ENCODE results near the gene DOCK9.
"Not testable (repeated sequence)": the region's sequence is repeated elsewhere in the genome, so short reads cannot be mapped to it uniquely, and the experiment has no call there.

The DOCK9 gene

DNA sequence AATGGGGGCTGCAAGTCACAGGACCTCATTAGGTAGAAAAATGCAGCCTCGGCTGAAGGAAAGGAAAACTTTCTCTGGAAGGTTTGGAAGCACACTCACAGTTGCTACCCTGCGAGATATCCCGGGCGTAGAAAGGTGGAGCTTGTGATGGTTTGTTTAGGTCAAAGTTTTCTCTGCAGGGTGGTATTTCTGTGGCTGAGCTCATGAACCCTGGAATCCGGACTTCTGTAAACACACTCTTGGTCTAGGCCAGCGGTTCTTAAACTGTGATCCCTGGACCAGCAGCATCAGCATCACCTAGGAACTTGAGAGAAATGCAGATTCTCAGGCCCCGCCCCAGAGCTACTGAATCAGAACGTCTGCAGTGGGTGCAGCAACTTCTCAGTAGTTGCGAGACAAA lies 222.1 kb downstream of the DOCK9 start:
- no peak for DNase-seq (ENCODE audit: low read depth in 2 of 2)
- TF ChIP-seq, protein P1, sequence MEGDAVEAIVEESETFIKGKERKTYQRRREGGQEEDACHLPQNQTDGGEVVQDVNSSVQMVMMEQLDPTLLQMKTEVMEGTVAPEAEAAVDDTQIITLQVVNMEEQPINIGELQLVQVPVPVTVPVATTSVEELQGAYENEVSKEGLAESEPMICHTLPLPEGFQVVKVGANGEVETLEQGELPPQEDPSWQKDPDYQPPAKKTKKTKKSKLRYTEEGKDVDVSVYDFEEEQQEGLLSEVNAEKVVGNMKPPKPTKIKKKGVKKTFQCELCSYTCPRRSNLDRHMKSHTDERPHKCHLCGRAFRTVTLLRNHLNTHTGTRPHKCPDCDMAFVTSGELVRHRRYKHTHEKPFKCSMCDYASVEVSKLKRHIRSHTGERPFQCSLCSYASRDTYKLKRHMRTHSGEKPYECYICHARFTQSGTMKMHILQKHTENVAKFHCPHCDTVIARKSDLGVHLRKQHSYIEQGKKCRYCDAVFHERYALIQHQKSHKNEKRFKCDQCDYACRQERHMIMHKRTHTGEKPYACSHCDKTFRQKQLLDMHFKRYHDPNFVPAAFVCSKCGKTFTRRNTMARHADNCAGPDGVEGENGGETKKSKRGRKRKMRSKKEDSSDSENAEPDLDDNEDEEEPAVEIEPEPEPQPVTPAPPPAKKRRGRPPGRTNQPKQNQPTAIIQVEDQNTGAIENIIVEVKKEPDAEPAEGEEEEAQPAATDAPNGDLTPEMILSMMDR (IDR thresholded peaks at IDR 0.05; ENCODE audit: low read depth, low read length) = no peak
- no peak overlapping the region for H3K4me3 ChIP-seq (replicated peaks in 1 of 2; ENCODE audit: low read depth in 2 of 2, low read length in 2 of 2)

DNA sequence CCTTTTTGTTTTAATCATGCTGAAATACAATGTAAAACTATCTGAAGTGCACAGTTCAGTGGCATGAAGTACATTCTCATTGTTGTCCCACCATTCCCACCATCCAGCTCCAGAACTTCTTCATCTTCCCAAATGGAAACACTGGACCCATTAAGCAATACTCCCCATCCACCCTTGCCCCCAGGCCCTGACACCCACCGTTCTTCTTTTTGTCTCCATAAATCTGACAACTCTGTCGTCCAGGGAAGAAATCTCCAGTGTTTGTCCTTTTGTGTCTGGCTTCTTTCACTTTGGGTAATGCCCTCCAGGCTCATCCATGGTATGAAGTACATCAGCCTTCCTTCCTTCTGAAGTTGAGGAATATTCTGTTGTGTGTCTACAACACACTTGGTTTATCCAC lies 222.7 kb downstream of the DOCK9 start:
- no peak overlapping the region for H3K4me3 ChIP-seq (replicated peaks in 1 of 2; ENCODE audit: low read depth in 2 of 2, low read length in 2 of 2)
- DNase-seq (ENCODE audit: low read depth in 2 of 2) = no peak
- TF ChIP-seq, protein P1 (IDR thresholded peaks at IDR 0.05; ENCODE audit: low read depth, low read length) = no peak

DNA sequence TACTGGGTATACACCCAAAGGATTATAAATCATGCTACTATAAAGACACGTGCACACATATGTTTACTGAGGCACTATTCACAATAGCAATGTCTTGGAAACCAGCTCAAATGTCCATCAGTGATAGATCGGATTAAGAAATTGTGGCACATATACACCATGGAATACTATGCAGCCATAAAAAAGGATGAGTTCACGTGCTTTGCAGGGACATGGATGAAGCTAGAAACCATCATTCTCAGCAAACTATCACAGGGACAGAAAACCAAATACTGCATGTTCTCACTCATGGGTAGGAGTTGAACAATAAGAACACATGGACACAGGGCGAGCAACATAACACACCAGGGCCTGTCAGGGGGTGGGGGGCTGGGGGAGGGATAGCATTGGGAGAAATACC lies 223.4 kb downstream of the DOCK9 start:
- not testable (repeated sequence) for DNase-seq (ENCODE audit: low read depth in 2 of 2); H3K4me3 ChIP-seq (replicated peaks in 1 of 2; ENCODE audit: low read depth in 2 of 2, low read length in 2 of 2)

DNA sequence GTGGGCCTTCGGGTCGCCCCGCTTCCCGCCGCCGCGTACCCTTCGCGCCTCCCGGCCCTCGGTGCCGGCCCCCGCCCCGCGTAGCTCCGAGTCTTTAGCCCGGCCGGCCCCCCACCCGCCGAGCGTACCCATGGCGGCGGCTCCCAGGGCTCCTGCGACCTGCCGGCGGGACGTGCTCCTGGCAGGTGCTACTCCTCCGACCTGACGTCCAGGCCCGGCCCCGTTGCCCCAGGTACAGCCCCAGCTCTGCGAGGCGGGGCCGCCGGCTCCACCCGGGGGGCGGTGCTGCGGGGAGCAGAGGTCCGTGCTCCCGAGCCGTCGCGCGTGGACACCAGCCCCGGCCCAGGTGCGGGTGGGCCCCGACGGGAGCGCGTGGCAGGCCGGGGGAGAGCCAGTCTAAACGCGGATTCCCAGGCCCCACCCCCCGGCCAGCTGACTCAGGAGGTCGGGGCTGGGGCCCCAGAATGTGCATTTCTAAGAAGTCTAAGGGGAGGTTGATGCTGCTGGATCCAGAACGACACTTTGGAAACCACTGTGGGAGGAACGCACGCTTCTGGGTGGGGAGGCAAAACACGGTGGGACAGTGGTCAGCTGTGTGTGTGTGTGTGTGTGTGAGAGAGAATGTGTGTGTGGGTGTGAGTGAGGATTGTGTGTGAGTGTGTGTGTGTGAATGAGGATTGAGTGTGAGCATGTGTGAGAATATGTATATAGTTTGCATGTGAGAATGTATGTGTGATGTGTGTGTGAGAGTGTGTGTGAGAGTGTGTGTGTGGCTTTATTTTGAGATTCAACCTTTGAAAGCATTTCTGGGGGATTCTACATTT lies 225.2 kb downstream of the DOCK9 start, which contains the start of gene SLC15A1:
Gene SLC15A1 (minus strand): TSS at position 206 of the 824 bp plus-strand sequence. CDS start 74 bp downstream, at position 132.
- DNase-seq (ENCODE audit: low read depth in 2 of 2) = no peak
- TF ChIP-seq, protein P1 (IDR thresholded peaks at IDR 0.05; ENCODE audit: low read depth, low read length) = no peak
- H3K4me3 ChIP-seq (replicated peaks in 1 of 2; ENCODE audit: low read depth in 2 of 2, low read length in 2 of 2) = peak within 1 kb of the TSS; percentile 28 to 36

DNA sequence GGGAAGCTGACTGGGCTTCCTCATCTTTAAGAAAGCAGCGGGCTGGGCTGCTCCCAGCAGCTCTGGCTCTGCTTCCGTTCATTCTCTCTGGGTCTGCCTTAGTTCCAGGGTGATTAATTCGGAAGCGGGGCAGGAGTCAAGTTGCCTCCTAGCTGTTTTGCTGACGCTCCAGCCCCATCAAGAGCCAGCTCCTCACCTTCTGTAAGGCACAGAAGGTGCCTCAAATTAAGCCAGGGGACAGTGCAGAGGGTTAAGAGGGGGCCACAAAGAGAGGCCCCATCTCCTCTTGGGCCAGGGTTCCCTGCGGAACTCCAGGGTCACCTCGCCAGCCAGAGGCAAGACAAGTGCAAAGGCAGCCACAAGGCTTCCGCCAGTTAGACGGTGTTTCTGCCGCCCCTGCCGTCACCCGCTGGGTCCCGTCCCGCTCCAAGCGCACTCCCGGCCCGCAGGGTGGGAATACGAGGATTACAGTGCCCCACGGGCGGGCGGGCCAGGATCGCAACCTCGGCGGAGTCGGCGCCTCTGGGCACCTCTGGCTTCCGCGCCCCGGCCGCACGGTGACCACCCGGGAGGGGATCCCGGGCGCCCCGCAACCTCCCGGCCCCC lies 225.9 kb downstream of the DOCK9 start:
- TF ChIP-seq, protein P1 (IDR thresholded peaks at IDR 0.05; ENCODE audit: low read depth, low read length) = no peak
- H3K4me3 ChIP-seq (replicated peaks in 1 of 2; ENCODE audit: low read depth in 2 of 2, low read length in 2 of 2) = peak overlapping the region; percentile 28 to 36
- peak; percentile 38 to 42 for DNase-seq (ENCODE audit: low read depth in 2 of 2)

DNA sequence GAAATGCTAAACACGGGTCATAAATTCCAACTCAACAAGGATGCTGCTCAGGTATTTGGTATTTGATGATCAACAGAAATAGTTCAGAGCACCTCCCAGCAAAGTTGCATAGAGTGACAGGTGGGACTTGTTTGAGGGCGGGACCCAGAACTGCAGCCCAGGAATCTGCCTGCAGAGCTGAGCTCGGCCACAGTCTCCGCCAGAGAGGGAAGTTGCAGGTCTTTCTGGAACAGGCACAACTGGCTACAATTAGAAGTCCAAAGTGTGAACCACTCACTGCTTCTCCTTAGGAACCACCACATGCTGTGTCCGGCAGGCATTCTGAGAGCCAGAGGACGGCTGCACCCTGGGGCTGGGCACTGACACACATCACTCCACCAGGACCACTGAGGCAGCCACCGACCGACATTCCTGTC lies 226.5 kb downstream of the DOCK9 start:
- TF ChIP-seq, protein P1 (IDR thresholded peaks at IDR 0.05; ENCODE audit: low read depth, low read length) = no peak
- H3K4me3 ChIP-seq (replicated peaks in 1 of 2; ENCODE audit: low read depth in 2 of 2, low read length in 2 of 2) = no peak overlapping the region
- DNase-seq (ENCODE audit: low read depth in 2 of 2) = no peak

DNA sequence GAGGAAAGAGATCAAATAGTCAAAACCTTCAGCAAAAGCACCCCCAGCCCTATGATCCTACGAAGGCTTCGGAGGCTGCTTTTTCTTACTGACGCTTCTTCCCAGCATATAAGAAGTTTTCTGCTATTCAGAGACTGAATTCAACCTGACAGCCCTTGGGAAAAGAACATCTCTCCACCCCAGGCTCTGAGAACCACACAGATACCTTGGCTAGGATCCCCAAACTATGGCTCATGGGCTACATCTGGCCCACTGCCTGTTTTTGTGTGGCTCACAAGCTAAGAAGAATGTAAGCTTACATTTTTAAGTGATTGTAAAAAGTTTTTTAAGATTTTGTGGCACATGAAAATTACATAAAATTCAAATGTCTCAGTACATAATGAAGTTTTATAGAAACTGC lies 228.4 kb downstream of the DOCK9 start:
- DNase-seq (ENCODE audit: low read depth in 2 of 2) = peak; percentile 59 to 75
- no peak overlapping the region for H3K4me3 ChIP-seq (replicated peaks in 1 of 2; ENCODE audit: low read depth in 2 of 2, low read length in 2 of 2)
- TF ChIP-seq, protein P1 (IDR thresholded peaks at IDR 0.05; ENCODE audit: low read depth, low read length) = no peak
